GM18858 (cell line): ENCODE results near the gene CDH7.

Source experiments
- ATAC-seq: cut with Tn5 transposase; IDR thresholded peaks from one replicate; pipeline ENCODE4 v1.9.1; 2021; ENCODE audit not compliant: unreplicated experiment

CDH7 gene

GRCh38 chr18:65767406-65767805 lies 16.6 kb downstream of the CDH7 start:
- ATAC-seq = no peak

GRCh38 chr18:65768120-65768778 lies 17.4 kb downstream of the CDH7 start:
- no peak for ATAC-seq

GRCh38 chr18:65769652-65770051 lies 18.8 kb downstream of the CDH7 start:
- ATAC-seq = no peak

- no peak for ATAC-seq
Observed at GRCh38 chr18:65786474-65786873, 35.7 kb downstream of the CDH7 start.

- ATAC-seq = no peak
Observed at GRCh38 chr18:65788373-65788772, 37.6 kb downstream of the CDH7 start.

- no peak for ATAC-seq
Observed at GRCh38 chr18:65790604-65791003, 39.8 kb downstream of the CDH7 start.

- ATAC-seq = no peak
Observed at GRCh38 chr18:65791719-65792118, 40.9 kb downstream of the CDH7 start.

- ATAC-seq = no peak
Observed at GRCh38 chr18:65792456-65793074, 41.8 kb downstream of the CDH7 start.

- no peak for ATAC-seq
Observed at GRCh38 chr18:65808759-65809158, 57.9 kb downstream of the CDH7 start.

GRCh38 chr18:65811307-65811706 lies 60.5 kb downstream of the CDH7 start:
- ATAC-seq = no peak

- ATAC-seq = no peak
Observed at GRCh38 chr18:65815506-65815905, 64.7 kb downstream of the CDH7 start.

- ATAC-seq = no peak
Observed at GRCh38 chr18:65817178-65817577, 66.4 kb downstream of the CDH7 start.

GRCh38 chr18:65821911-65822310 lies 71.1 kb downstream of the CDH7 start:
- ATAC-seq = no peak

- no peak for ATAC-seq
Observed at GRCh38 chr18:65822826-65823225, 72.0 kb downstream of the CDH7 start.

GRCh38 chr18:65827444-65827843 lies 76.6 kb downstream of the CDH7 start:
- no peak for ATAC-seq

- no peak for ATAC-seq
Observed at GRCh38 chr18:65835881-65836280, 85.1 kb downstream of the CDH7 start.

- ATAC-seq = peak; percentile 70
Observed at GRCh38 chr18:65846107-65846506, 95.3 kb downstream of the CDH7 start.

GRCh38 chr18:65852273-65852672 lies 101.5 kb downstream of the CDH7 start:
- no peak for ATAC-seq

GRCh38 chr18:65859075-65859474 lies 108.3 kb downstream of the CDH7 start:
- ATAC-seq = no peak

GRCh38 chr18:65869527-65869926 lies 118.7 kb downstream of the CDH7 start:
- no peak for ATAC-seq

GRCh38 chr18:65876310-65876709 lies 125.5 kb downstream of the CDH7 start:
- ATAC-seq = no peak

GRCh38 chr18:65897292-65897691 lies 146.5 kb downstream of the CDH7 start:
- no peak for ATAC-seq

GRCh38 chr18:65901522-65901921 lies 150.7 kb downstream of the CDH7 start:
- ATAC-seq = no peak
